GM10266 (cell line): Measurements from ENCODE around the gene MED29.
A peak's percentile ranks its signal among the peaks of the same experiment; 100 is the strongest.

Source experiments
- DNase-seq: peaks from one replicate; pipeline ENCODE4 v3.0.0; 2012; ENCODE audit errors: extremely low spot score
- TF ChIP-seq, protein P1 (sequence below): IDR thresholded peaks from 2 replicates; pipeline ENCODE4 v1.5.1; 2012; ENCODE audit warnings: mild to moderate bottlenecking, low read depth; ENCODE audit not compliant: control insufficient read depth, insufficient read depth; ENCODE audit errors: missing control alignments

Gene MED29

DNA sequence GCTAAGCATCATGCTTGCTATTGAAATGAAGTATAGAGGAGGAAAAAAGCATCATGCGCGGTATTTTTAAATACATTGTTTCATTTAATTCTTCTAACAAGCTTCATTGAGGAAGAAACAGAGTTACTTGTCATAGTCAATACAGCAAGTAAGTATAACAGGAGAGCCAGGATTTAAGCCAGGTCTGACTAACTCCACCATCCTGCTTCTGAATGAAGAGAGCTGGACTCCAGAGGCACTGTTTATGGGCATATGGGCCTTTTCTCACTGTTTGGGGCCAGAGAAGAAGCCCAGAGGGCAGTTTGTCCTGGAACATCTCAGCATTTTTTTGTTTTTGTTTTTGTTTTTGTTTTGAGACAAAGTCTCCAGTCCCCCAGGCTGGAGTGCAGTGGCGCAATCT is 41.0 kb upstream of the MED29 start:
- TF ChIP-seq, protein P1, sequence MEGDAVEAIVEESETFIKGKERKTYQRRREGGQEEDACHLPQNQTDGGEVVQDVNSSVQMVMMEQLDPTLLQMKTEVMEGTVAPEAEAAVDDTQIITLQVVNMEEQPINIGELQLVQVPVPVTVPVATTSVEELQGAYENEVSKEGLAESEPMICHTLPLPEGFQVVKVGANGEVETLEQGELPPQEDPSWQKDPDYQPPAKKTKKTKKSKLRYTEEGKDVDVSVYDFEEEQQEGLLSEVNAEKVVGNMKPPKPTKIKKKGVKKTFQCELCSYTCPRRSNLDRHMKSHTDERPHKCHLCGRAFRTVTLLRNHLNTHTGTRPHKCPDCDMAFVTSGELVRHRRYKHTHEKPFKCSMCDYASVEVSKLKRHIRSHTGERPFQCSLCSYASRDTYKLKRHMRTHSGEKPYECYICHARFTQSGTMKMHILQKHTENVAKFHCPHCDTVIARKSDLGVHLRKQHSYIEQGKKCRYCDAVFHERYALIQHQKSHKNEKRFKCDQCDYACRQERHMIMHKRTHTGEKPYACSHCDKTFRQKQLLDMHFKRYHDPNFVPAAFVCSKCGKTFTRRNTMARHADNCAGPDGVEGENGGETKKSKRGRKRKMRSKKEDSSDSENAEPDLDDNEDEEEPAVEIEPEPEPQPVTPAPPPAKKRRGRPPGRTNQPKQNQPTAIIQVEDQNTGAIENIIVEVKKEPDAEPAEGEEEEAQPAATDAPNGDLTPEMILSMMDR, result no peak
- DNase-seq, result no peak

DNA sequence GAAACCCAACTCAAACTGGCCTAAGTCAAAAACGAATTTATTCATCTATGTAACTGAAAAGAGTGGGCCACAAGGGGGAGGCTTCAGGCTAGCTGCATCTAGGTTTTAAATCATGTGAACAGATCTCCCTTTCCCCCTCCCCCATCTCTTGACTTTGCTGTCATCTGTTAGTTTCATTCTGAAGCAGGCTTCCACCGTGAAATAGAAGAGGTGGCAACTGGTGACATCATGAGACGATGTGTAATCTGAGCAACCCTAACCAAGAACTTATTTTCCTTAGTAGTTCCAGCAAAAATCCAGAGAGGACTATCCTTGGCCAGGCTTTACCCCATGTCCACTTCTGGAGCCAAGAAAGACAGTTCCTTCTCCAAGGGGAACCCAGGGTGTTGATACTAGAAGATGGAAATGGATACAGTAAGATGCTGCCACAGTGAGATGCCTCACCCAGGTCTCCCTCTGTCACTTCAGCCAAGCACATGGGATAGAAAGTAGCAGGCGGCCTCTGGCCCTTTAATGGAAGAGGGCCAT is 39.6 kb upstream of the MED29 start:
- DNase-seq, result peak; percentile 91
- TF ChIP-seq, protein P1, result peak; percentile 40

DNA sequence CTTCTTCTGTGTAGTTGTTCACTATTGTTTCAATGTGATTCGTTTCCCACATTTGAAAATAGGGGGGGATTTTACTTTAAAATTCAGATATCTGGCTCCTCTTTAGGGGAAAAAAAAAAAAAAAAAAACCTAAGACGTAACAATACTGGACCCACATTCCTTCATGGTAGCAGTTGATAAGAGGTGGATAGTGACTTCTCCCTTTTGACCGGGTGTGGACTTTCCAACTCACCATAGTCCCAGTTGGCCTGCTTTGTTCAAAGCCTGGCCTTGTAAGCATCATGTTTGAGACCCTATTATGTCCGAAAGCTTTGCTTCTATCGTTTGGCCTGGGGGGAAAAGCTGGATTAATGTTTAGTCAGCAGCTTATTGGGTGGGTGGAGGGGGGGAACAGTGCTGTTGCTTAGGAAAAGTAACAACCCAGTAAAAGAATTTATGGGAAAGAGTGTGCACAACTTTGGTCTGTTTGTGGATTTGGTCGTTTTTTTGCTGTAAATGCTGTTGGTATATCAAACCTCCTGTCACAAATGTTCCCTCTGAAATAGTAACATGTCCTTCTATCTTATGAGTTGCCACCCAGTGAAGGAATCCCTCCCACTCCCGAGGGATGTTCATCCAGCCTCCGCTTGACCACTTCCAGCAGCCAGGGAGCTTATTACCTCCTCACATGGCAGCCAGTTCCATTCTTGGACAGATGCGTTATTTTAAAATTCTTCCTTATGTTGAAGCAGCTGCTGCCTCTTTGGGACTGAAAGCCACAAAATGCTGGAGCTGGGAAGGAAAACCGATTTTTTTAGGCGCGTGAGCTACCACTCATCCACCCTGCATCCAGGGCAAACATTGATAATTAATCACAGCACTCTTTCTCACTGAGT is 38.6 kb upstream of the MED29 start:
- TF ChIP-seq, protein P1, result no peak
- DNase-seq, result no peak

DNA sequence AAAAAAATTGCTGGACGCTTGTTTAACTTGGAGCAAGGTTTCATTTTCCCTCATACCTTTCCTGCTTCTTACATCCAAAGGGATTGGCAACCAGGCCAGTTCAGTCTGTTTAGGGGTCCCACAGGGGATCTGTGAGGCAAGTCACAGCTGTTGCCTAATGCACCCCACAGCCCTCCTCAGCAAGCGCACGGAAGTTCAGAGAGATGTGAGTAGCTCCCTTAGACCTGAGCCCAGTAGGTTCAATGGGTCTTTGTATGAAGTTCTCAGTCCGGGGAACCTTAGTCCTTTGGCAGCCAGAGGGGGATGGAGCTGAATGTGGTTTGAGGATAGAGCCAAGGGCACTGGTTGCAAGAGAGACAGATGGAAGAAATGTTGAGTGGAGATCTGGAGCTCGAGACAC is 35.9 kb upstream of the MED29 start:
- TF ChIP-seq, protein P1, result no peak
- DNase-seq, result no peak

DNA sequence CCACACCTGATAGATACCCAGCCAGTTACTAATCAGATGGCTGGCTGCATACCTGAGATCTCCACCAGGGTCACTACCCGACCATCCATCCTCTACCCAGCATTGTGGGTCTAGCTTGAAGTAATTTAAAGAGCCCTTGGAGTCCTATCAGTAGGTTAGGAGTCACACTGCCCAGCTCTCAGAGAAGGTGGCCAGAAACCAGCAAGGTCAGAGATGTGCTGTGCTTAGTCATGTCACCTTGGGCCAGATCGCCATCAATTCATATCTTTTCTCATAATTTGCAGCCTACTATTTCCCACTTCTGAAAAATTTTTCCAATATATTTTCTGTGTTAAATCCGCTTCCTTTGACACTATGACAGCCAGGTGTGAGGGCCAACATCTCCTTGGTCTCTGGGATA is 35.1 kb upstream of the MED29 start:
- DNase-seq, result no peak
- TF ChIP-seq, protein P1, result no peak

DNA sequence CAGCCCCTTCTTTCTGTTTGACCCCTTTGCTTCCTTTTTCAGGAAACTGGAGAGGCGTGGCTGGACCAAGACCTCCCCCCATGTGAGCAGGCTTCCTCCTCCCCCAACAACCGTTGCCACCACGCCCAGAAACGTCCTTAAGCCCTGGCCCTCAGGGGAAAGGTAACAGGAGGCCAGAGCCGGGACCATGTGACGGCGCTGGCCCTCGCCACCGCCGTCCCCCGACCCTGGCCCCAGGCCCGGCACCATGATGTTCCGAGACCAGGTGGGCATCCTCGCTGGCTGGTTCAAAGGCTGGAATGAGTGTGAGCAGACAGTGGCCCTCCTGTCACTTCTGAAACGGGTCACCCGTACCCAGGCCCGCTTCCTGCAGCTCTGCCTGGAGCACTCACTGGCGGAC is 34.5 kb upstream of the MED29 start:
- TF ChIP-seq, protein P1, result no peak
- no peak for DNase-seq

DNA sequence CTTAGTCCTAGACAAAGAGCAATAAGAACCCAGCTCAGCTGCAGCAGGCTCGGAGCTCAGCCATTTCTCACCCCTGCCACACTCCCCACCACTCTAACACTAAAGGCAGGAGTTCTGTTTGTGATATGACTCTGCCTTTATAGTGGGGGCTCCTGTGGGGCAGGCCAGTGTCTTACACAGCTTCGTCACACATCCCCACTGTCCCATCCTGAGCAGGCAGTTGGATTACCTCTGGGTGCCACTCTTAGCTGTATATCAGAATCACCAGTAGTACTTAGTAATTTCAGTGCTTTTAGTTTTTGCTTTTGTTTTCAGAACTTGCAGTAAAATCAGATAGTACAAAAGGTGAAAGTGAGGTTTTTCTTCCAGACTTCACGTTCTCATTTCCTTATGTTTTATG is 32.2 kb upstream of the MED29 start:
- TF ChIP-seq, protein P1, result no peak
- DNase-seq, result no peak
